ENCODE measurements around the gene EZH1. TPM values are rescaled to one million over a fixed set of nuclear protein-coding genes. Genes with fewer than 3 reads are reported as not detected.
A peak's percentile ranks its signal among the peaks of the same experiment; 100 is the strongest.

Gene EZH1
- total and polyA plus RNA-seq, 10 of the 15 experiments (the other 5 are each of a cell fraction or from before 2014, with no cell fraction given) = 6.1 to 43.3 (median 16.8) TPM

DNA sequence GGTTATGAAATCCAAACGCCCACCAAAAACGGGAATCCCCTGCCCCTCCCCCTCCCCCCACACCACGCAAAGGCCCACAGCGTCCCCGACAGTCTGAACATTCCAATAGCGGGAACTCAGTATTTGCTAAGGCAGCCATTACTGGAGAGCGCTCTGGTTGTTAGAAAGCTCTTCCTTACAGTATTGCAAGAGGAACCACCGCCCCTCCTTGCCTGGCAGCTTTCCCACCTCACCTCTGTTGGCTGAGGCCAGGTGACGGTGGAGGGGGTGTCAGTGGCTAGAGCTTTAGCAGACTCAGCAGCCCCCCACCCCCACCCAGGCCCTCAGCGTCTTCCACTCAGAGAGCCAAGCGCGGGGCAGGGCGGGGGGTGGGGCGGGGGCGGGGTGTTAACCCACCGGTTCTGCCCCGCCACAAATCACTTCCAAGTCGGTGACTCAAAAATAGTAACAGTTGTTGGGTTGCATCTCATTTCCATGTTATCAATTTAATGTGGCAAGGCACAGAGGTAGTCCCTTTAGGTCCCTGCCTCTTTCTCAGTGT, 65.8 kb downstream of the EZH1 start (continued):
- TF ChIP-seq, protein P1, sequence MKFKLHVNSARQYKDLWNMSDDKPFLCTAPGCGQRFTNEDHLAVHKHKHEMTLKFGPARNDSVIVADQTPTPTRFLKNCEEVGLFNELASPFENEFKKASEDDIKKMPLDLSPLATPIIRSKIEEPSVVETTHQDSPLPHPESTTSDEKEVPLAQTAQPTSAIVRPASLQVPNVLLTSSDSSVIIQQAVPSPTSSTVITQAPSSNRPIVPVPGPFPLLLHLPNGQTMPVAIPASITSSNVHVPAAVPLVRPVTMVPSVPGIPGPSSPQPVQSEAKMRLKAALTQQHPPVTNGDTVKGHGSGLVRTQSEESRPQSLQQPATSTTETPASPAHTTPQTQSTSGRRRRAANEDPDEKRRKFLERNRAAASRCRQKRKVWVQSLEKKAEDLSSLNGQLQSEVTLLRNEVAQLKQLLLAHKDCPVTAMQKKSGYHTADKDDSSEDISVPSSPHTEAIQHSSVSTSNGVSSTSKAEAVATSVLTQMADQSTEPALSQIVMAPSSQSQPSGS (IDR thresholded peaks at IDR 0.05; ENCODE audit: low read length) = no peak
- TF ChIP-seq RAD51 (IDR thresholded peaks at IDR 0.05) (no peak), BHLHE40 (IDR thresholded peaks at IDR 0.05; ENCODE audit: borderline replicate concordance in 1 of 2, low read depth in 2 of 2, low read length in 1 of 2) (peak in 1 of 2 experiments; percentile 5; a peak in 1 of 4 replicates), NFYB (IDR thresholded peaks at IDR 0.05; ENCODE audit: insufficient read depth, low read depth, low read length) (no peak)
- TF ChIP-seq, protein P2, sequence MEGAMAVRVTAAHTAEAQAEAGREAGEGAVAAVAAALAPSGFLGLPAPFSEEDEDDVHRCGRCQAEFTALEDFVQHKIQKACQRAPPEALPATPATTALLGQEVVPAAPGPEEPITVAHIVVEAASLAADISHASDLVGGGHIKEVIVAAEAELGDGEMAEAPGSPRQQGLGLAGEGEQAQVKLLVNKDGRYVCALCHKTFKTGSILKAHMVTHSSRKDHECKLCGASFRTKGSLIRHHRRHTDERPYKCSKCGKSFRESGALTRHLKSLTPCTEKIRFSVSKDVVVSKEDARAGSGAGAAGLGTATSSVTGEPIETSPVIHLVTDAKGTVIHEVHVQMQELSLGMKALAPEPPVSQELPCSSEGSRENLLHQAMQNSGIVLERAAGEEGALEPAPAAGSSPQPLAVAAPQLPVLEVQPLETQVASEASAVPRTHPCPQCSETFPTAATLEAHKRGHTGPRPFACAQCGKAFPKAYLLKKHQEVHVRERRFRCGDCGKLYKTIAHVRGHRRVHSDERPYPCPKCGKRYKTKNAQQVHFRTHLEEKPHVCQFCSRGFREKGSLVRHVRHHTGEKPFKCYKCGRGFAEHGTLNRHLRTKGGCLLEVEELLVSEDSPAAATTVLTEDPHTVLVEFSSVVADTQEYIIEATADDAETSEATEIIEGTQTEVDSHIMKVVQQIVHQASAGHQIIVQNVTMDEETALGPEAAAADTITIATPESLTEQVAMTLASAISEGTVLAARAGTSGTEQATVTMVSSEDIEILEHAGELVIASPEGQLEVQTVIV (IDR thresholded peaks at IDR 0.05; ENCODE audit: borderline replicate concordance, partially characterized antibody) = no peak

Measured in GM12878 (cell line).